PC-3 (cell line): ENCODE measurements around the gene SDHAF3. TPM values are rescaled to one million over a fixed set of nuclear protein-coding genes. Genes with fewer than 3 reads are reported as not detected.
"Not testable (repeated sequence)": the region's sequence is repeated elsewhere in the genome, so short reads cannot be mapped to it uniquely, and the experiment has no call there.

Experiments
- ATAC-seq: fragments of 200-7000 bp; cut with Tn5 transposase; 2 replicates; pipeline ENCODE4 v1.9.1; 2020; ENCODE audit warnings: mild to moderate bottlenecking, moderate library complexity
- BruUV-seq: library from RNA; stranded (reverse); fragments of 400-500 nt; replicated peaks from 2 replicates; lab custom pipeline; 2021; lab: Mats Ljungman, UMichigan
- CTCF ChIA-PET: fragments of 300-600 bp; sonication (Branson Sonifier 250); formaldehyde crosslinking; loops from one replicate; lab custom pipeline; 2022; ENCODE audit warnings: antibody characterized with exemption; lab: Charles Lee
- POLR2A ChIA-PET: fragments of 300-600 bp; sonication (Branson Sonifier 250); formaldehyde crosslinking; loops from one replicate; lab custom pipeline; 2022; ENCODE audit warnings: antibody characterized with exemption; ENCODE audit not compliant: unreplicated experiment; lab: Charles Lee
- DNase-seq: peaks from one replicate; pipeline ENCODE4 v3.0.0-alpha.2; 2015
- H2AFZ ChIP-seq: fragments of 300-600 bp; sonication (generic); 2 replicates; pipeline ENCODE4 v1.6.0; 2016; ENCODE audit warnings: antibody characterized with exemption, low read length
- H3F3A ChIP-seq: fragments of 300-600 bp; sonication (generic); one replicate; pipeline ENCODE4 v1.6.0; 2017; ENCODE audit warnings: antibody characterized with exemption, low read length, control low read depth, mild to moderate bottlenecking; ENCODE audit not compliant: unreplicated experiment
- H3K27ac ChIP-seq: fragments of 300-600 bp; sonication (generic); 2 replicates; pipeline ENCODE4 v1.5.1; 2016; ENCODE audit warnings: mild to moderate bottlenecking, low read length
- H3K27me3 ChIP-seq: fragments of 300-600 bp; sonication (generic); 2 replicates; pipeline ENCODE4 v1.6.1; 2016; ENCODE audit warnings: low read length, mixed read lengths
- H3K36me3 ChIP-seq: fragments of 300-600 bp; sonication (generic); 2 replicates; pipeline ENCODE4 v1.6.1; 2016; ENCODE audit warnings: low read depth, mixed run types, low read length, mixed read lengths
- H3K4me1 ChIP-seq: fragments of 300-600 bp; sonication (generic); 2 replicates; pipeline ENCODE4 v1.5.1; 2016; ENCODE audit warnings: low read length; ENCODE audit not compliant: insufficient read depth
- H3K4me2 ChIP-seq: fragments of 300-600 bp; sonication (generic); 2 replicates; pipeline ENCODE4 v1.6.0; 2016; ENCODE audit warnings: low read length
- H3K4me3 ChIP-seq: fragments of 300-600 bp; sonication (generic); 2 replicates; pipeline ENCODE4 v1.5.1; 2016; ENCODE audit warnings: mild to moderate bottlenecking, low read length, mixed read lengths
- H3K79me2 ChIP-seq: fragments of 300-600 bp; sonication (generic); 2 replicates; pipeline ENCODE4 v1.6.1; 2017; ENCODE audit warnings: low read length, mixed read lengths
- H3K9ac ChIP-seq: fragments of 300-600 bp; sonication (generic); 2 replicates; pipeline ENCODE4 v1.6.0; 2016; ENCODE audit warnings: mild to moderate bottlenecking, low read length
- H3K9me2 ChIP-seq: fragments of 300-600 bp; sonication (generic); replicated peaks from 2 replicates; pipeline ENCODE4 v1.6.1; 2016; ENCODE audit warnings: mixed run types, low read length, mixed read lengths
- H3K9me3 ChIP-seq: fragments of 300-600 bp; sonication (generic); 2 replicates; pipeline ENCODE4 v1.6.1; 2016; ENCODE audit warnings: low read length, mixed read lengths
- H4K20me1 ChIP-seq: fragments of 300-600 bp; sonication (generic); 2 replicates; pipeline ENCODE4 v1.6.1; 2016; ENCODE audit warnings: low read length, mixed read lengths
- EZH2 ChIP-seq: fragments of 300-600 bp; sonication (generic); IDR thresholded peaks from one replicate; pipeline ENCODE4 v1.6.1; 2017; ENCODE audit warnings: antibody characterized with exemption, mild to moderate bottlenecking, low read length; ENCODE audit not compliant: unreplicated experiment
- EZH2phosphoT487 ChIP-seq: fragments of 300-600 bp; sonication (generic); IDR thresholded peaks from 2 replicates; pipeline ENCODE4 v1.6.1; 2018; ENCODE audit warnings: mild to moderate bottlenecking, antibody characterized with exemption, low read length, borderline replicate concordance
- intact Hi-C: fragments of 100-400 bp; cut with micrococcal nuclease; formaldehyde crosslinking; loops from 2 replicates; pipeline ENCODE4 v1.9.0; 2023
- total RNA-seq: library from RNA; depleted of rRNA; stranded (reverse); fragments of >200 nt; gene quantifications from 2 replicates; pipeline ENCODE4 v1.2.3, GENCODE V29; 2014
- TF ChIP-seq, protein P1 (sequence below): fragments of 300-600 bp; sonication (generic); conservative IDR thresholded peaks from 2 replicates; pipeline ENCODE4 v1.5.1; 2017; ENCODE audit warnings: antibody characterized with exemption, low read depth, mild to moderate bottlenecking, low read length

SDHAF3 gene
- total RNA-seq, 1 experiment from 2014 or later, result 19.9 TPM

DNA sequence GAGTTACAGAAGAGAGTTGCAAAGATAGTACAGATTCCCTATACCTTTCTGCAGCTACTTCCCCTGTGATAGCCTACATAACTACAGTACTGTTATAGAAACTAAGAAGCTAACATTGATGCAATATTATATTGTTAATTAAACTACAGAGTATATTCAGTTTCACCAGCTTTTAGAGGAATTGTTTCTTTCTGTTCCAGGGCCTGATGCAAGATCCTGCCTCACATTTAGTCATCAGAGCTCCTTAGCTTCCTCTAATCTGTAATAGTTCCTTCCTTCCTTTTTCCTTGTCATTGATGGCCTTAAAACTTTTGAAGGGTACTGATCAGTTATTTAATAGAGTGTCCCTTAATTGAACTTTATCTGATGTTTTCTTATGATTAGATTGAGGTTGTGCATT lies 56.8 kb downstream of the SDHAF3 start:
- no TSS peak for BruUV-seq
- no peak overlapping the region for H3K9ac ChIP-seq
- intact Hi-C loops, result loop anchor here (10.0 kb wide), 1 partner anchor 1460 kb away; no protein-coding TSS in a partner anchor

DNA sequence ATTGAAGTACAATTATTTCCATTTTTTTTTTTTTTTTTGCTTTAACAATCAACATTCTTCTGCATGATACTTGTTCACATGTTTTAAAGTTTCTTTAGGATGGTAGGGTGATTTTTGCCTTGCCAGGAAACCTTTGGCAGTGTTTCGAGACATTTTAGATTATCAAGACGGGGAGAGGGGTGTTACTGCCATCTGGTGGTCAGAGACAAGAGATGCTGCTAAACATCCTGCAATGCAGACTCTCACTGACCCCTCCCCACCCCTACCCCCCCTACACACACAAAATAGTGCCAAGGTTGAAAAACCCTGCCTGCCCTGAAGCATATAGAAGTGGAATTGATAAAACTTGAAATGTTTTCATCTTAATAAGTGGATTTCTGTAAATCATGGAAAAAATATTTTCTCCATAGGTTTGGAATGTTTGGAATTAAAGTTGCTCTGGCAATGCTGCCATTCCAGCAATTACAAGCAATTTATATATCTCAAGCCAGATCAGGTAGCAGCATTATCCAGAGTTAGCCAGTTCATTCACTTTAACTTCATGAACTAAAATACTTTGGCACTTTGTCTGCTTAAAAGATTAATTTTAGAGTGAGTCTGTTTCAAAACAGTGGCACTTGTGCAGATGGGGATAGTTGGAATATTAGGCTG lies 62.1 kb downstream of the SDHAF3 start:
- no TSS peak for BruUV-seq
- DNase-seq (peak; percentile 60), ATAC-seq (peak; percentile 71)
- Histone ChIP-seq H4K20me1 (no peaks in the 10 kb centered on the region), H3K79me2 (no peaks in the 10 kb centered on the region), H3K4me1 (no peaks in the 10 kb centered on the region), H3F3A (no peaks in the 10 kb centered on the region), H3K36me3 (no peaks in the 10 kb centered on the region), H3K9me2 (no peaks in the 10 kb centered on the region), H3K4me3 (no peak overlapping the region), H3K9me3 (no peaks in the 10 kb centered on the region), H3K4me2 (no peak overlapping the region), H2AFZ (no peak overlapping the region), H3K27ac (no peak overlapping the region), H3K9ac (no peak overlapping the region), H3K27me3 (no peaks in the 10 kb centered on the region)
- POLR2A ChIA-PET, result no interaction called here
- intact Hi-C loops, result loop anchor here (1.0 to 10.0 kb wide), 4 partner anchors 34 to 1465 kb away; no protein-coding TSS in a partner anchor
- CTCF ChIA-PET, result interaction anchor here (0.6 to 0.7 kb wide), 5 partner anchors 21 to 1335 kb away, joined by 3 to 7 read pairs (median 3); no protein-coding TSS in a partner anchor
- TF ChIP-seq, protein P1, sequence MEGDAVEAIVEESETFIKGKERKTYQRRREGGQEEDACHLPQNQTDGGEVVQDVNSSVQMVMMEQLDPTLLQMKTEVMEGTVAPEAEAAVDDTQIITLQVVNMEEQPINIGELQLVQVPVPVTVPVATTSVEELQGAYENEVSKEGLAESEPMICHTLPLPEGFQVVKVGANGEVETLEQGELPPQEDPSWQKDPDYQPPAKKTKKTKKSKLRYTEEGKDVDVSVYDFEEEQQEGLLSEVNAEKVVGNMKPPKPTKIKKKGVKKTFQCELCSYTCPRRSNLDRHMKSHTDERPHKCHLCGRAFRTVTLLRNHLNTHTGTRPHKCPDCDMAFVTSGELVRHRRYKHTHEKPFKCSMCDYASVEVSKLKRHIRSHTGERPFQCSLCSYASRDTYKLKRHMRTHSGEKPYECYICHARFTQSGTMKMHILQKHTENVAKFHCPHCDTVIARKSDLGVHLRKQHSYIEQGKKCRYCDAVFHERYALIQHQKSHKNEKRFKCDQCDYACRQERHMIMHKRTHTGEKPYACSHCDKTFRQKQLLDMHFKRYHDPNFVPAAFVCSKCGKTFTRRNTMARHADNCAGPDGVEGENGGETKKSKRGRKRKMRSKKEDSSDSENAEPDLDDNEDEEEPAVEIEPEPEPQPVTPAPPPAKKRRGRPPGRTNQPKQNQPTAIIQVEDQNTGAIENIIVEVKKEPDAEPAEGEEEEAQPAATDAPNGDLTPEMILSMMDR, result peak; percentile 65; the same call in 1 of the 2 replicates
- TF ChIP-seq EZH2phosphoT487, result no peak

More for the DNA sequence above, 56.8 kb downstream of the SDHAF3 start:
- TF ChIP-seq EZH2phosphoT487 (no peak), EZH2 (no peak)
- TF ChIP-seq, protein P1, result no peak
- H3K9me2 ChIP-seq, result no peaks in the 10 kb centered on the region
- no peaks in the 10 kb centered on the region for H3K79me2 ChIP-seq
- CTCF ChIA-PET, result no interaction called here
- H4K20me1 ChIP-seq, result no peaks in the 10 kb centered on the region
- H3K4me2 ChIP-seq, result no peak overlapping the region
- ATAC-seq (no peak), DNase-seq (no peak)
- no peak overlapping the region for H3K27ac ChIP-seq
- no peak overlapping the region for H3K4me3 ChIP-seq
- H3K36me3 ChIP-seq, result no peaks in the 10 kb centered on the region
- H3K9me3 ChIP-seq, result no peaks in the 10 kb centered on the region
- no peaks in the 10 kb centered on the region for H3K27me3 ChIP-seq
- H2AFZ ChIP-seq, result no peak overlapping the region
- POLR2A ChIA-PET, result no interaction called here
- H3F3A ChIP-seq, result no peaks in the 10 kb centered on the region
- H3K4me1 ChIP-seq, result no peaks in the 10 kb centered on the region

DNA sequence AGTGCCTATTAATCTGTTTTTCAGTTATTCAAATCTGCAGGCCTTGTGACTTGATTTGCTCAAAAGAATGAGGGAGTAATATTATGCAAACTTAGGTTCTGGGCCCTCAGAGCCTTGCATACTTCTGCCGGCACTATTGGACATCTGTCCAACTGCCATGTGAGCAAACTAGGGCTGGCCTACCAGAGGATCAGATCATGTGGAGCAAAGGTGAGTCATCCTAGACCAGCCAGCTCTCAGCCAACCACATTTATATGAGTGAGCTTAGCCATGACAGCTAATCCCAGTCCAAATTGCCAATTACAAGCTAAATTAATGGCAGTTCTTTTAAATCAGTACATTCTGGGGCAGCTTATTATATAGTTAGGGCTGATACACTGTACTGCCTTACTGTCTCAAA lies 69.6 kb downstream of the SDHAF3 start:
- Histone ChIP-seq H3K9ac (no peak overlapping the region), H4K20me1 (no peaks in the 10 kb centered on the region), H3K9me2 (no peaks in the 10 kb centered on the region), H3K27me3 (no peaks in the 10 kb centered on the region), H3K36me3 (no peaks in the 10 kb centered on the region), H3F3A (no peaks in the 10 kb centered on the region), H3K4me3 (no peak overlapping the region), H3K9me3 (no peaks in the 10 kb centered on the region), H3K79me2 (no peaks in the 10 kb centered on the region), H3K4me2 (no peak overlapping the region), H2AFZ (no peak overlapping the region), H3K27ac (no peak overlapping the region), H3K4me1 (no peaks in the 10 kb centered on the region)
- ChIA-PET CTCF (no interaction called here), POLR2A (no interaction called here)
- TF ChIP-seq EZH2phosphoT487, result no peak
- TF ChIP-seq EZH2, result no peak
- TF ChIP-seq, protein P1, result no peak
- intact Hi-C loops, result no loop called here
- ATAC-seq (no peak; the same call in 1 of the 2 replicates), DNase-seq (peak; percentile 9)
- BruUV-seq, result no TSS peak

DNA sequence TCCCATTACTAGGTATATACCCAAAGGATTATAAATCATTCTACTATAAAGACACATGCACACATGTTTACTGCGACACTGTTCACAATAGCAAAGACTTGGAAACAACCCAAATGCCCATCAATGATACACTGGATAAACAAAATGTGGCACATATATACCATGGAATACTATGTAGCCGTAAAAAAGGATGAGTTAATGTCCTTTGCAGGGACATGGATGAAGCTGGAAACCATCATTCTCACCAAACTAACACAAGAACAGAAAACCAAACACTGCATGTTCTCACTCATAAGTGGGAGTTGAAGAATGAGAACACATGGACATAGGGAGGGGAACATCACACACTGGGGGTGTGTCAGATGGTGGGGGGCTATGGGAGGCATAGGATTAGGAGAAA lies 78.7 kb downstream of the SDHAF3 start:
- BruUV-seq, H3K9me2 ChIP-seq, CTCF ChIA-PET: not testable (repeated sequence)

More for the DNA sequence above, 78.7 kb downstream of the SDHAF3 start:
- H3F3A ChIP-seq, intact Hi-C loops, H4K20me1 ChIP-seq, H3K9me3 ChIP-seq, H3K4me3 ChIP-seq, POLR2A ChIA-PET, ATAC-seq, H3K27me3 ChIP-seq, H3K27ac ChIP-seq, H3K4me1 ChIP-seq, DNase-seq, H3K36me3 ChIP-seq, H3K4me2 ChIP-seq, H3K79me2 ChIP-seq, H3K9ac ChIP-seq, H2AFZ ChIP-seq: not testable (repeated sequence)
